HG02642 (cell line): ENCODE data around the gene MPZL1.

Experiments
- ATAC-seq: cut with Tn5 transposase; IDR thresholded peaks from one replicate; pipeline ENCODE4 v1.9.1; 2021; ENCODE audit warnings: mild to moderate bottlenecking; ENCODE audit not compliant: unreplicated experiment, poor library complexity

Gene MPZL1

GRCh38 chr1:167832693-167833092 lies 110.9 kb downstream of the MPZL1 start:
- ATAC-seq: no peak

GRCh38 chr1:167833904-167834303 lies 112.1 kb downstream of the MPZL1 start:
- ATAC-seq: no peak

DNA sequence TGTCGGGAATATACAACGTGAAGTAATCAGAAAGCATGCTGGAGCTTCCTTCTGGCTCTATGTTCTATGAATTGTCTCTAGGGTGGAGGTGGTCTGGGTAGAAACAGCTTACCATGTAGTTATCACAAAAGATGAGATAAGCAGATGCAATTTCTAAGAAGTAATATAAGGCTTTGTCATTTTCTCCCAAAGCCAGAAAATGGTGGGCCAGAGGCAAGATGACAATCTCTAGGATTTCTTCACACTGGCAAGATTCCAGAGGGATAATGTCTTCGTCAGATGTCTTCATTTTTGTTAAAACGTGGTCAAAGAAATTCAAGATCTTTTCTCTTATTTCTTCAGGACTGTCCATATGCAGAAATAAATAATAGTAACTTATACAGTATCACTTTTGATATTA lies 114.4 kb downstream of the MPZL1 start:
- ATAC-seq: no peak

DNA sequence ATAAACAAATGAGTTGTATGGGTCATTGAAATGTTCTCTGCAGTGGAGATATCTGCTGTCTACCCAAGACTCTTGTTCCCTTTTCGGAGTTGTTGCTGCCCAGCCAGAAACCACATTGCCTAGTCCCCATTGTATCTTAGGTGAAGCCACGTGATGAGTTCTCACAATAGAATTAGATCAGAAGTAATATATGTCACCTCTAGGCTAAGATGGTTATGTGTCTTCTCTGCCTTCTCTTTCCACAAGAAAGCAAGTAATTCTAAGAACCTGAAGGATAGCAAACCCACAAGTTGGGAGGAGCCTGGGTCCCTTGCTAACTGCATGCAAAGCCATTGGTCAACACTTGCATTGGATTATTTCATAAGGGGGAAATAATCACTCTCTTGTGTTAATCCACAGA lies 115.5 kb downstream of the MPZL1 start:
- no peak for ATAC-seq

DNA sequence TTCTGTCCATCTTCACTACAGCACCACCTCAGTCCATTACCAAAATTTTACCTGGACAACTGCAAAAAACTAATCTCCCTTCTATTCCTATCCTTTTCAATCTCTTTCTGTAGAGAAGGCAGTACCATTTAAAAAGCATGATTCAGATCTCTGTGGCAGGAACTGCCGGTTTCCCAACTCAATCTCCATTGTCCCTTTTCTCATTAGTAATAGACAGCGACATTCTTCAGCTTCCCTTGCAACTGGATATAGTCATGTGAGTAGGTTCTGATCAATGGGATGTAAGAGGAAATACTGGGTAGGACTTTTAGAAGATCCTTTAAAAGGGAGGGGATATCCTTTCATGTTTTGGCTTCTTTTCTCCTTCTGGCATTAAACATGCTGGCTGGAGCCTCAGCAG lies 117.2 kb downstream of the MPZL1 start:
- no peak for ATAC-seq
